Skeletal muscle tissue (tissue), 4 donors: ENCODE measurements around the gene TCERG1L. TPM values are rescaled to one million over a fixed set of nuclear protein-coding genes. Genes with fewer than 3 reads are reported as not detected.

ENCODE experiments used
- H3K27ac ChIP-seq: one replicate; pipeline ENCODE4 v1.7.0; 2013; ENCODE audit warnings: mild to moderate bottlenecking, low read depth, low read length, inconsistent platforms
- H3K27me3 ChIP-seq, 3 donors: one replicate each; pipeline ENCODE4 v1.7.0; 2013; ENCODE audit warnings: low read length in 3 of 3; ENCODE audit not compliant: control insufficient read depth in 3 of 3, insufficient read depth in 3 of 3
- H3K36me3 ChIP-seq, 3 donors: one replicate each; pipeline ENCODE4 v1.7.0; 2013; ENCODE audit warnings: low read length in 3 of 3; ENCODE audit not compliant: control insufficient read depth in 3 of 3, insufficient read depth in 3 of 3
- H3K4me1 ChIP-seq, 3 donors: one replicate each; pipeline ENCODE4 v1.7.0; 2013; ENCODE audit warnings: low read length in 3 of 3, mild to moderate bottlenecking in 3 of 3; ENCODE audit not compliant: control insufficient read depth in 3 of 3, insufficient read depth in 3 of 3
- H3K4me3 ChIP-seq, 3 donors: one replicate each; pipeline ENCODE4 v1.7.0; 2013; ENCODE audit warnings: low read length in 3 of 3
- H3K9ac ChIP-seq, 3 donors: one replicate each; pipeline ENCODE4 v1.7.0; 2013; ENCODE audit warnings: low read length in 3 of 3, mild to moderate bottlenecking in 3 of 3, moderate library complexity in 2 of 3, low read depth in 1 of 3
- H3K9me3 ChIP-seq, 3 donors: one replicate each; pipeline ENCODE4 v1.7.0; 2013; ENCODE audit warnings: low read length in 3 of 3; ENCODE audit not compliant: control insufficient read depth in 3 of 3
- total RNA-seq: library from RNA; depleted of rRNA; stranded (reverse); fragments of >200 nt; gene quantifications from one replicate; pipeline ENCODE4 v1.2.3, GENCODE V29; 2014
- donor health status: Osteomylitis.

TCERG1L gene
- total RNA-seq, 1 donor from 2014 or later, result not detected

DNA sequence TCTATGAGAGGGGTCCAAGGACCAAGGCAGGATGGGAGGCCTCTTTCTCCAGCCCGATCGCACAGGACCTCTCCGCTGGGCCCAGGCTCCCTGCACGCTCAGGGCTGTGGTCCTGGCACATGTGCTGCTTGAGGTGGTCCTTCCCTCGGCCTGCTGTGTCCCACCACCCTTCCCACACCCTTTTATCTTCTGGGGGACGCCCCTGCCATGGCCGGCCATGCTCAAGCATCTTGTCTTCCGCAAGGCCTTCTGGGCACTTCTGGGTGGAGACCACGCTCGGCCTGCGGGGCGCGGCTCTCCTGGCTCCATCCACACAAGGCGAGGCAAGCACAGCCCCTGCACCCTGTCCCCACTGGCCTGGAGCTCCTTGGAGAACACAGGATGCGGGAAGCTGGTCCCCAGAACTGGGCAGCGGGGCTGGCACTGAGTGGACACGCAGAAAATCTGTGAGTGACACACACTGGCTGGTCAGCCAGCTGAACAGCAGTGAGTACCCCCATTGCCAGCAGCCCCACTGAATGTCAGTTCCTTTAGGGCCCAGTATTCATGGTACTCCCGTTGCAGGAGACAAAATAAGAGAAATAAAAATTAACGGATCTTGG is 115.9 kb downstream of the TCERG1L start:
- no peaks in the 10 kb centered on the region for H3K36me3 ChIP-seq
- H3K4me3 ChIP-seq, result no peak overlapping the region
- peaks cover 0 to 3% (median 0%) of the 10 kb centered on the region in 3 donors for H3K9me3 ChIP-seq
- no peak overlapping the region for H3K27ac ChIP-seq
- H3K9ac ChIP-seq, result no peak overlapping the region
- H3K4me1 ChIP-seq, result no peaks in the 10 kb centered on the region
- H3K27me3 ChIP-seq, result no peaks in the 10 kb centered on the region

DNA sequence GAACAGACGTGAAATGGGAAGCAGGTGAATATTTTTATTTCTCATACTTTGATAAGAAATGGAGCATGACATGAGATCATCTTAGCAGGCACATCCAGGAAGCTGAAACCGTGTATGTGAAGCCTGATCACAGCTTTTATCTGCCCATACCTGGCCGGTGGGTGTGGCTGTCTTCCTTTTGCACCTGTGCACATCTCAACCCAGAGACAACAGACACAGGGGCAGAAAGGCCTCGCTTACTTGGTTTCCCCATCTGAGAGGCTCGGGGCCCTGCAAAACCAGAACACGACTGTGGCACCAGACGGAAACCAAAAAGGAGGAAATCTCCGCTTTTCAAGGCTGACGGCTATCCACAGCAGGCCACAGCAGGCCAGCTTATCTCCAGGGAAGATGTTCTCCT is 116.4 kb downstream of the TCERG1L start:
- no peak overlapping the region for H3K27ac ChIP-seq
- H3K4me3 ChIP-seq, result no peak overlapping the region
- H3K36me3 ChIP-seq, result no peaks in the 10 kb centered on the region
- no peak overlapping the region for H3K9ac ChIP-seq
- H3K27me3 ChIP-seq, result no peaks in the 10 kb centered on the region
- H3K9me3 ChIP-seq, result peaks cover 0 to 3% (median 0%) of the 10 kb centered on the region in 3 donors
- H3K4me1 ChIP-seq, result no peaks in the 10 kb centered on the region

DNA sequence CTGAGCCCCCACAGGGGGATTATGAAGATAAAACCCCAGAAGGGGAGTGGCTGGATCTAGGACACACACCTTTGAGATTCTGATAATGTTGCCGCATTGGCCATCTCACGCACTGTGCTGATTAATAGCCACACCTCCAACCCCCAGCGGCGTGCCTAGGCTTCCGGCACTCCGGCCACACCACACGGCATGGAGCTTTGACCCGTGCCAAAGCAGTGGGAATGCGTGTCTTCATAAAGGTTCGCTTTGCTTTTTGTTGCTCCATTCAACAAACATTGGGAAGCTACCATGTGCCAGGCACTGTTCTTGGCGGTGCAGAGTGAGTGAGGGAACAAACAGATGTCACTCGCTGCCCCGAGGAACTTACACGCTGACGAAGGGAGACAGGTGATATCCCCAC is 117.6 kb downstream of the TCERG1L start:
- Histone ChIP-seq H3K27ac (no peak overlapping the region), H3K4me1 (no peaks in the 10 kb centered on the region), H3K36me3 (no peaks in the 10 kb centered on the region), H3K27me3 (no peaks in the 10 kb centered on the region), H3K9ac (no peak overlapping the region), H3K9me3 (peaks cover 0 to 3% (median 0%) of the 10 kb centered on the region in 3 donors), H3K4me3 (no peak overlapping the region)

DNA sequence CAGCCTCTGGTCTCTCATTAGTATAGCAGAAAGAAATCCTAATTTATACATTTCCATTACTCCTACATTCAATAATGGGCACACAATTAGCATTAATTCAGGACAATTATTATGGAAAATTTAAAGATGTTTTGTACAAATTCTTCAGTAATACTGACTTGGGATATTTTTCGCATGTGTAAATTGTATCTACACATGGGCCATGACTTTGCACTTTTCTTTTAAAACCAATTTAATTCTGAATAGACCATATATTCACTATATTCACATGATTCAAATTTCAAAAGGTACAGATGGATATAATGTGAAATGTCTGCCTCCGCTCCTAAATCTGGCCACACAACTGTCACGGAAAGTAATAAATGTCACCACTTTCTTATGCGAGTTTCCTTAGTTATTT is 123.0 kb downstream of the TCERG1L start:
- H3K9ac ChIP-seq, result no peak overlapping the region
- no peak overlapping the region for H3K4me3 ChIP-seq
- no peaks in the 10 kb centered on the region for H3K36me3 ChIP-seq
- no peak overlapping the region for H3K27ac ChIP-seq
- no peaks in the 10 kb centered on the region for H3K9me3 ChIP-seq
- peaks cover 0 to 11% (median 0%) of the 10 kb centered on the region in 3 donors for H3K27me3 ChIP-seq
- H3K4me1 ChIP-seq, result no peaks in the 10 kb centered on the region

DNA sequence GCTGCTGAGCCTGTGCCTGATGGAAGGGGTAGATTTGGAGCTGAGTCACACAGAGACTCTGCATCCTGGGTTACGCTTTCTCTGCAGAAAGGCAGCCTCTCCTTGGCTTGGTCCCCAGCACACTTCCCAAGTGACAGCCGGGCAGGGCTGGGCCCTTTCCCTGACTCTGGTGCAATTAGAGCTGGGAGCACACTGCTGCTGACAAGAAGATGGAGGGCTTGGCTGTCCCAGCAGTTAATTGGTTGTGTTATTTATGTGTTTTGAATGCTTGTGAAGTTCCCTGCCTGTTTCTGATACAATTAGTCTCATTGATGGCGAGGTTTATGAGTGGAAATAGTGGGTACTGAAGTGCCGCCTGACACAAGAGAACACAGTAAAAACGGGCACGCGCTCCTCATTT is 123.6 kb downstream of the TCERG1L start:
- Histone ChIP-seq H3K36me3 (no peaks in the 10 kb centered on the region), H3K9ac (no peak overlapping the region), H3K4me3 (no peak overlapping the region), H3K9me3 (no peaks in the 10 kb centered on the region), H3K27ac (no peak overlapping the region), H3K4me1 (no peaks in the 10 kb centered on the region), H3K27me3 (peaks cover 0 to 14% (median 0%) of the 10 kb centered on the region in 3 donors)

DNA sequence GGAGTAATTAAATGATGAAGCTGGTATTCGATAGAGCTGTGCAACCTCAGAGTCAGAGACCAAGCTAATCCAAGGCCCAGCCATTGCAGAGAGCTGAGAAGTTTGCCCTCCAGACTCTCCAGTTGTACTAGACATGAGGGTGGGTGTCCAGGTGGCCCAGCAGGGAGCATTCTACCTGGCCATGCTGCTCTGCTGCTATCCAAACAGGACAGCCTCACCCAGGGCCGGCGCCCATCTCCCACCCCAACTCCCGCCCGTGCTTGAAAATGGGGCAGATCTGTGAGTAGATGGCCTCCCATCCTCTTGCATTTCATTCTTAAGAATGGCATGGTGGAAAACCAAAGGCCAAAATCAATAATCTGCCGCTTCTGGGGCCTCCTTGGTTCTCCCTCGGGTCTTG is 124.2 kb downstream of the TCERG1L start:
- H3K4me1 ChIP-seq, result no peaks in the 10 kb centered on the region
- H3K4me3 ChIP-seq, result no peak overlapping the region
- H3K27me3 ChIP-seq, result peaks cover 0 to 14% (median 0%) of the 10 kb centered on the region in 3 donors
- H3K9ac ChIP-seq, result no peak overlapping the region
- no peak overlapping the region for H3K27ac ChIP-seq
- no peaks in the 10 kb centered on the region for H3K9me3 ChIP-seq
- H3K36me3 ChIP-seq, result no peaks in the 10 kb centered on the region

DNA sequence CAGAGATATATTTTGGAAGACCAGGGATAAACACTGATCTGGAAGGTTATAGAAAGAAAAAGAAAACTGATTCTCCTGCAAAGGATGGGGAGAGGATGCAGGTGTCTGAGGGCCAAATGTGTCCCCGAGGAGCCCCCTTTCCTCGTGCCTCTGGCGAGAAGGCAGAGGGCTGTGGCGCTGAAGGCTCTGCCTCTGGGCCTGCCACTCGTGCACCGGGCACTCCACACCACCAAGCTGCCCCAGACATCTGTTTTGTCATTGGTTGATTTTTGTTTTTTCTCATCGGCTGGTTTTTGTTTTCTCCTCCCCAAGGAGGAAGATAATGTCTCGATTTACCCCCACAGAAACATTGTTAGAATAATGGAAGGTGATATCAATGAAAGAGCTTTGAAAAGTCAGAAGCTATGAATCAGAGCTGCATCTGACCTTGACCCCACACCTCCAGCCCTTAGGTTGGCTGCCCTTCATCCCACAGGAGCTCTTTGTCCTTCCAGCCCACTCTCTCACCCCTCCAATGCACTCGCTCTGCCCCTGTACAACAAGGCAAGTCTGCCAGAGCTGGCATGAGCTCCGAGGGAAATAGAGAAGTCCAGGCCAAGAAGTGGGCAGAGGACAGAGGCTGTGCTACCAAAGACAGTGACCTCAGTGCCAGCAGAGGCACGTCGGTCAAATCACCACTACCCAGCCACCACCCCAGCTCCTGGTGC is 124.8 kb downstream of the TCERG1L start:
- no peak overlapping the region for H3K4me3 ChIP-seq
- no peaks in the 10 kb centered on the region for H3K9me3 ChIP-seq
- H3K36me3 ChIP-seq, result no peaks in the 10 kb centered on the region
- no peak overlapping the region for H3K9ac ChIP-seq
- H3K27me3 ChIP-seq, result peaks cover 0 to 14% (median 0%) of the 10 kb centered on the region in 3 donors
- H3K27ac ChIP-seq, result no peak overlapping the region
- no peaks in the 10 kb centered on the region for H3K4me1 ChIP-seq

DNA sequence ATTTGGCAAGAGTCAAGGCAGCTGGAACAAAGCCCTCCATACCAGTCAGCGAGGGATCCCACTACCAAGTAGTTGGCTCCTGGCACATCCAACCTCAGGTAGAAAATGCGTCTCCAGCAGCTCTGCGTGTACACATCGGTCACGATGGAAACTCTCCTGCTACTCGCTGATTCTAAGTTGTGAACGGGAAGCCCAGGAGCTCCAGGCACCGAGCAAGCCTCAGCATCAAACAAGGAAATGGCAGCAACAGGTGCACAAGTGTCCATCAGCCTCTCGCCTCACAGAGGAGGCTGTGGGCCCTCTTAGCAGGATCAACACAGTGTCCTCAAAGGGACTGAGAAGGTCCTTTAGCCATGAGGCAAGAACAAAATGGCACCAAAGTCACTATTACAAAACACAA is 127.0 kb downstream of the TCERG1L start:
- H3K4me3 ChIP-seq, result no peak overlapping the region
- no peaks in the 10 kb centered on the region for H3K4me1 ChIP-seq
- no peaks in the 10 kb centered on the region for H3K9me3 ChIP-seq
- peaks cover 0 to 22% (median 2%) of the 10 kb centered on the region in 3 donors for H3K27me3 ChIP-seq
- no peak overlapping the region for H3K9ac ChIP-seq
- no peak overlapping the region for H3K27ac ChIP-seq
- no peaks in the 10 kb centered on the region for H3K36me3 ChIP-seq

DNA sequence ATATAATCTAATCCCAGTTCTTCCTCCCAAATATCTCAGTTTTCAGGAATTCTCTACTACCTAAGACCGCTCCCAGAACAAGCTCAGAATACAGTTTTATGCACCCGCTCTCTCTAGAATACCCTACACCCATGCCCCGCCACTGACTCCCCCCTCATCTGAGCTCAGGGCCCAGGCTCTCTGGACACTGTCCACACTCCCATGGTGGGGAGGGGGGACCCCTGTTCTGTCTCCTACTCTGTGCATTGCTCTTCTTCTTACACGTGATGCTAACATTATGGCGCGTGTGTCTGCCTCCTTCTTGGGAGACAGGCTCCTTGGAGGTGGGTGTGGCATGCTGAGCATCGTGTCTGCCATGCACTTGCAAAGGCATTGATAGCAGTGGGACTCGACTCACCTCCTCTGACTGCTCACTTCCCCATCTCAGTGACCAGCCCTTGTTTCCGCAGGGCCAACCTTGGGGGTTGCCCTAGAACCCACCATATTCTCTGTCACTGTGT is 127.9 kb downstream of the TCERG1L start:
- H3K36me3 ChIP-seq, result no peaks in the 10 kb centered on the region
- no peak overlapping the region for H3K9ac ChIP-seq
- H3K27ac ChIP-seq, result no peak overlapping the region
- no peaks in the 10 kb centered on the region for H3K4me1 ChIP-seq
- no peaks in the 10 kb centered on the region for H3K9me3 ChIP-seq
- no peak overlapping the region for H3K4me3 ChIP-seq
- peaks cover 5 to 31% (median 11%) of the 10 kb centered on the region in 3 donors for H3K27me3 ChIP-seq

DNA sequence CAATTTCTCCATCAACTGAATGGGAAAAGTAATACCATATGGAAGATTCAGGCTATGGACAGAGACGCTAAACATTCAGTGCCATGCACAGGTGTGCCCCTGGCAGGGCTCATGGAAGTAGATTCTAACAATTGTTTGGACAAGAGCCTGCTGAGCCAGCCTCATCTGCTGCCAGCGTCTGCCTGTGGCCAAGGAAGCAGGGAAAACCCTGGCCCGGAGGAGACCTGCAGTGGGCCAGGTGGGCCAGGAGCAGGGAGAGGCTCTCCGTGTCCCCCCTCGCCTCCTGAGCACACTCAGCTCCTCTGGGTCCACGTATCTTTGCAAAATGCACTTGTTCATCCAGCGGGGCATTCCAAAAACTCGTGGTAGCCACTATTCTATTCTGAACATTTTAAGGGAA is 130.1 kb downstream of the TCERG1L start:
- Histone ChIP-seq H3K9me3 (no peaks in the 10 kb centered on the region), H3K9ac (no peak overlapping the region), H3K4me1 (peaks cover 0 to 4% (median 4%) of the 10 kb centered on the region in 3 donors), H3K27ac (no peak overlapping the region), H3K27me3 (peaks cover 12 to 34% (median 24%) of the 10 kb centered on the region in 3 donors), H3K4me3 (no peak overlapping the region), H3K36me3 (no peaks in the 10 kb centered on the region)
